HG03521 (cell line): ENCODE data around the gene SV2A.
"Not testable (repeated sequence)": the region's sequence is repeated elsewhere in the genome, so short reads cannot be mapped to it uniquely, and the experiment has no call there.

Source experiments
- ATAC-seq: cut with Tn5 transposase; IDR thresholded peaks from one replicate; pipeline ENCODE4 v1.9.1; 2021; ENCODE audit warnings: mild to moderate bottlenecking, moderate library complexity; ENCODE audit not compliant: unreplicated experiment

SV2A gene, protein sequence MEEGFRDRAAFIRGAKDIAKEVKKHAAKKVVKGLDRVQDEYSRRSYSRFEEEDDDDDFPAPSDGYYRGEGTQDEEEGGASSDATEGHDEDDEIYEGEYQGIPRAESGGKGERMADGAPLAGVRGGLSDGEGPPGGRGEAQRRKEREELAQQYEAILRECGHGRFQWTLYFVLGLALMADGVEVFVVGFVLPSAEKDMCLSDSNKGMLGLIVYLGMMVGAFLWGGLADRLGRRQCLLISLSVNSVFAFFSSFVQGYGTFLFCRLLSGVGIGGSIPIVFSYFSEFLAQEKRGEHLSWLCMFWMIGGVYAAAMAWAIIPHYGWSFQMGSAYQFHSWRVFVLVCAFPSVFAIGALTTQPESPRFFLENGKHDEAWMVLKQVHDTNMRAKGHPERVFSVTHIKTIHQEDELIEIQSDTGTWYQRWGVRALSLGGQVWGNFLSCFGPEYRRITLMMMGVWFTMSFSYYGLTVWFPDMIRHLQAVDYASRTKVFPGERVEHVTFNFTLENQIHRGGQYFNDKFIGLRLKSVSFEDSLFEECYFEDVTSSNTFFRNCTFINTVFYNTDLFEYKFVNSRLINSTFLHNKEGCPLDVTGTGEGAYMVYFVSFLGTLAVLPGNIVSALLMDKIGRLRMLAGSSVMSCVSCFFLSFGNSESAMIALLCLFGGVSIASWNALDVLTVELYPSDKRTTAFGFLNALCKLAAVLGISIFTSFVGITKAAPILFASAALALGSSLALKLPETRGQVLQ

DNA sequence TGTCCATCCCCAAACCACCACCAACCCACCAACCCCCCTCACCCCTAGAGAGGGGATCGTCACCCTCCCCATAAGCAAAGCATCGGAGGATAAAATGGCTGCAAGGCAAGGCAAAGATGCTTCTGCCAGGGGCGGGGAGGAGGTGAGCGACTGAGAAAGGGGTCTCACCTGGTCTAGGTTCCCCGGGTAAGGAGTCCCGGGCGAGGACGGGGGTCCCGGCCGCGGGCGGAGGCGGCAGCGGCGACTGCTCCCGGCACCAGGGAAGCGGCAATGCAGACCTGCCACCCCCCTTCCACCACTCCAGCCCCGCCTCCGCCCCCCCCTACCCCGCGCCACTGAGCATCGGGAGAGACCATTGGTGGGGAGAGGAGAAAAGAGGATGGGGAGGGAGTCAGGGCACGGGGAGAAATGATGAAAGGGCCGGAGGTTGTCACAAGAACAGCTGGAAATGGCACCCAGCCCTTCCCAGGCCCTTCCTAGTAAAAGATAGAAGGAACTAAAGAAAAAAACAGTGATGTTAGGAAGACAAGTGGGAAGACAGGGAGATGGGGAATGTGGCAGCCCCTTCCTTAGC is at the start of gene SV2A:
SV2A (minus strand) TSS at position 274 of the 574 bp plus-strand sequence. CDS start 4,004 bp downstream, outside the sequence.
- no peak for ATAC-seq

- ATAC-seq = no peak
These were observed 49.4 kb upstream of the SV2A start for GRCh38 chr1:149967041-149967440.

DNA sequence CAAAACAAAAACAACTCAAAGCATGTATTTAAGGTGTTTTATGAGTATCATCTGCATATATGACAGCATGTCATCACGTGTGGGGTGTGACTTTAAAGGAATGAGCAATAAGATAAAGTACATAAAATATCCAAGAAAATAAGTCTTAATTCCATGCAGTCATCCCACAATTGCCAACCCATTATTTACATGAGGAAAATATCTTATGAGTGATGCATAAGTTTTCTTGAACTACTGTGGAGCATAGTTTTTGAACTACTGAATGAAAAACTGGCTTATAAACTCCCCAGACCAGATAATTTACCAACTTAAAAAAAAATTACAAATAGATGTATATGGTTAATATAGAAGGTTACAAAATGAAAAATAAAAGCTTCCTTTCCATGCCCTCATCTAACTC is 48.8 kb upstream of the SV2A start:
- ATAC-seq = no peak

- no peak for ATAC-seq
These were observed 47.8 kb upstream of the SV2A start for GRCh38 chr1:149965440-149965839.

DNA sequence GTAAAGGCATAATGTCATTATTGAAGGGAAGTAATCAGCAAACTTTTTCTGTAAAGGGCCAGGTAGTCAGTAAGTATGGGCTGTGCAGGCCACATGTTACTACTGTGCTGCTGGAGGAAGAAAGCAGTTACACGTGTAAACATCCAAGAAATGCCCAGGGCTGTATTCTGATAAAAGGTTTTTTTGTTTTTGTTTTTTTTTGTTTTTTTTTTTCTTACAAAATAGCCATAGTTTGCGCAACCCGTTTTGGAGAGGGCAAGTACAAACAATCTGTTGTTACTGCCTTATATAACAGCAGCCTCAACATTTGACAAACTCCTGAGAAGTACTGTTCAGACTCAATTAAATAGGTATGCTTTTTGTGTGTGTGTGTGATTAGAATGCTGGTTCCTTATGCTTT is 45.7 kb upstream of the SV2A start:
- no peak for ATAC-seq

- ATAC-seq = no peak
These were observed 45.1 kb upstream of the SV2A start for GRCh38 chr1:149962736-149963135.

DNA sequence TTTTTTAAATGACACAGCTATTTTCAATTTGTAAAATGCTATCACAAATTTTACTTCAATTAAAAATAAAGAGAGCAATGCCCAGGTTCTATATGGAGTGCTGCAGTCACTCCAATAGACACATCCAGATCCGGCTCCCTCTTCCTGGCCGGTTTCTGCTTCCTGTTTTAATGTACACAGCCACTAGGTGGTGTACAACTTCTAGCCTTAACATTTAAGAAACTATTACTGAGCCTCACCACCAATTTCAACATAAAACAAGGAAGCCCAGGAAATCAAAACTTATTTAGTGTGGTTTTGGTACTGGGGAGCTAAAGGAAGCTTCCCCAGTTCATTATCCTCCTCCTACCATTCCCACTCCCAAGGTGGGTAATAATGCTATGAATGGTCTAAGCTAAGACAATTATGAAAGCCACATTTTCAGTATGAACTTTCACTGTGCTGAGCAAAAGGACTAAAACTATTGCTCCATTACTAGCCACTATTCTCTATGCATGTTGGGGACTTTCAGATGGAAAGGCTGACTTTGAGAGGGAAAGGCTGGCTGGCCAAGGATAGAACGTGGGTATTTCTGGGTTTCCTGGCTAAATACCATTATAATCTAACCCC is 44.5 kb upstream of the SV2A start:
- no peak for ATAC-seq

- not testable (repeated sequence) for ATAC-seq
These were observed 39.9 kb upstream of the SV2A start for GRCh38 chr1:149957548-149957947.

GRCh38 chr1:149949911-149950310 is 32.3 kb upstream of the SV2A start:
- ATAC-seq = no peak

DNA sequence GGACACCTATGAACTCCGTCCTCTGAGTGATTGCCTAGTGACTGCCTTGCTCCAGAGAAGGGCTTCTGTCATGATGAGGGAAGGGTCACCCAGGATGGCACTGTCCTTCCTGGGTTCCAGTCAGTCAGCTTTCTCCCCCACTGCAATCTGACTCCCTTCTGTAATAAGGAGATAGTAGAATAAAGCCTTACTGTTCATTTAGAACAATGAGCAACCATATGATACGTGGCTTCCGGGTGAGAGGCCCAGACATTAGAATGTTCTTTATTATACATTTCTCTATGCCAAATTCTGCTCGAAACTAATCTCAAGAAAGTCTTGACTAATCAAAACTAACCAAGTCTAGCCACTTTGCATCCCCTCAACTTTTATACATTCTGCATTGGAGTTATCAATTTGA is 27.6 kb upstream of the SV2A start:
- no peak for ATAC-seq

DNA sequence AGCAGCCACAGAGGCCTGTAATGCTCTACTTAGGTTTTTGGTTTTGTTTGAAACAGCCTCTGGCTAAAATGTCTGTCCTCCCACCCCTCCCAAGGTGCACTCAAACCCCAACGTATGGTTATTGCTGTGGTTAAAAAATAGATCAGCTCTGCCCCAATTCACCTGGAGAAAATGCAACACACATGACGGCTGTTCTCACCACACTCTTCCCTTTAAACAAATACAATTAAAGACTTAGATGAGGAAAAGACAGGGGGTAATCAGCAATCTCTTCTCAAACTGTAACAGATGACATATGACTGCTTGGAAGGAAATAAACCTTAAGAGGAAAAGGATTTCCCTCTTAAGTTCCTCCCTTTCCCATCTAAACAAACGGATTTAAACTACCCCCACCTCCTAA is 25.2 kb upstream of the SV2A start:
- no peak for ATAC-seq

DNA sequence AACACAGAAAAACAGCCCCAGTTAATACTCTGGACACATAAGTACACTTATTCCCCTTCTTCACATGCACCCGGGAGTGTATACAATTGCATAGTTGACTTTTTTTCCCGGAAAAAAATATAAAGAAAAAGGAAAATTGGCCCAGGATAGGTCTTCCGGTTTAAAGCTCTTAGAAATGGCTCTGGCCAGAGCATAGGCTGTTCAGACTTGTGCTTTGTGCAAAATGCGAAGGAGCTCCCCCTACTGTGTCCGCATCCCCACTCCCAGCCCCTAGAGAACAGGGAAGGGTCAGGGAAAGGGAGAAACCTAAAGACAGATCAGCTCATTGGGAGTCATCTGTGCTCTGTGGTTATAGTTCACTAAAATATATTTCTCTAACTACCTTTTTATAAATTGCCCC is 24.6 kb upstream of the SV2A start:
- ATAC-seq = no peak

DNA sequence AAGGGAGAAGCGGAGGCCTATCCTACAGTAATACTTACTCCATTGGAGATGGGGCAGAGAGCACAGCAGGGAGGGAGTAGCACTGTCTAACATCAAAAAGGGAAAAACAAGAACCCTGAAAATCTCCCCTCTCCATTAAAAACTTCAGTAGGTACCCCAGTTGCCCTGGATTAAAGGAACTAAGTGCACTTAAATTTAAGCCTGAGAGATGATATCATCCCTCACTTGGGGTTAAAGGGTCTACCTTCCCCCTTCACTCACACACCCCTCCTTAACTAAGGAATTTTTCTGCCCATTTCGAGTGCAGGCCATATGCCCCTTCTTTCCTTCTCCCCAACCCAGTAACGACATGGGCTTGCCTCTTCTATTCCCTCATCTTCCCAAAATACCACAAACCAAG is 22.8 kb upstream of the SV2A start:
- no peak for ATAC-seq

- ATAC-seq = not testable (repeated sequence)
These were observed 21.0 kb upstream of the SV2A start for GRCh38 chr1:149938668-149939003.

DNA sequence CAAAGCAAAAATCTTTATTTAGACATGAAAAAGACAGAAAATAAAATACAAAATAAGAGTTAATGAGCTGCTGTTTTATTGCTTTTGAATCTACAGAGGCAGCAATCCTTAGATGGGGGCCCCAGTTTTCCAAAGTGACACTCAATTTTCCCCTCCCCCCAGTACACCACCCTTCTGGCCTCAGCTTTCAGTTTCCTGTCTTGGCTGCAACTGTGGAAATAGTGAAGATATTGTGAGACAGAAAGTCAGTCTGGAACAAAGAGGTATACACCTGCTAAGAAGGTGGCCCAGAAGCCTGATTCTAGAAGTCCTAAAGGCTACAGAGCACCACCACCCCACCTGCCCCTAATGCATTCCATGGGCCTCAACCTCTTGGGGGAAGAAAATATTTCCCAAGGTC is 20.1 kb upstream of the SV2A start:
- ATAC-seq = no peak

GRCh38 chr1:149936992-149937705 is 19.5 kb upstream of the SV2A start:
- ATAC-seq = no peak

GRCh38 chr1:149936170-149936991 is 18.7 kb upstream of the SV2A start, which contains the start of gene MTMR11:
TSS of gene MTMR11 (minus strand) at chr1:149936879. CDS start at chr1:149936647, 232 bp downstream.
- ATAC-seq = no peak

DNA sequence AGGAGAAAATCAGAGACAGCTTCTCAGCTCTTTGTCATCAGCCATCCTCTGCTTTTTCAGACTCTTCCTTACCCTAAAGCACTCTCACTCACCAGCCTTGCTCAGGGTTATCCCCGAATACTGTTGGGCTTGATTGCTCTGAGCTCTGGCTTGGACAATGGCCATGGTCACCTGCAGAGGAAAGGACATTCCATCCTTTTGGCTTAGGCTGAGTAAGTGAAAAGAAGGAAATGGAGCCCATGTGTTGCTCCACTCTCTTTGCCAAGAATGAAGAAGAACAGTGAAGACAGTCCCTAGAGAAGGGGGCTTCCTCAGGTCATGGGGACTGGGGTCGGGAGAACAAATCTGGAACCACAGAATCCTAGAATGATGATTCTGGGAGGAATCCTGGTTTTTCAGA is 16.7 kb upstream of the SV2A start:
- no peak for ATAC-seq

DNA sequence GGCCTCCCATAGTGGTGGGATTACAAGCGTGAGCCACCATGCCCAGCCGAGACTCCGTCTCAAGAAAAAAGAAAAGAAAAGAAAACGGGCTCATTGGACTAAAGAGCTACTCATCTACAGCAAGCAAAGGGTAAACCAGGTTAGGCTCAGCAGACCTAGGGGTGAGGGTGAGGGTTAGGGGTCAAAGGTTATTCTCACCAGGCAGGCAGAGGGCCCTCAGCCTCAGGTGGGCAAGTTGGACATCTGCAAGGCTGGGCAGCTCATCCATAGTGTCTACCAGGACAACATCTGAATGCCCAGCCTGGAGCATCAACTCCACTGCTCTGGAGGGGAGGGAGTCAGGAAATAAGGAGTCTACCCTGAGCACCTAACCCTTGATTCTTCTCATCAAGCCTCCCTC is 15.6 kb upstream of the SV2A start:
- no peak for ATAC-seq

DNA sequence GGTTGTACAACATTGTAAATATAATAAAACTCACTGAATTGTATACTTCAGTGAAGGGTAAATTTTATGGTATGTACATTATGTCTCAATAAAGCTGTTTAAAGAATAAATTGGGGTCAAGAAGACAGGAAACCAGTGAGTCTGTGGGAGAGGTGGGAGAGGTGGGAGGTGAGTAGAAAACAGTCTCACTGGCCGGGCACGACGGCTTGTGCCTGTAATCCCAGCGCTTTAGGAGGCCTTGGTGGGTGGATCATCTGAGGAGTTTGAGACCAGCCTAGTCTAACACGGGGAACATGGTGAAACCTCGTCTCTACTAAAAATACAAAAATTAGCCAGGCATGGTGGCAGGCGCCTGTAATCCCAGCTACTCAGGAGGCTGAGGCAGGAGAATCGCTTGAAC is 14.8 kb upstream of the SV2A start:
- ATAC-seq = no peak
